SK-N-MC (cell line): ENCODE measurements around the gene KCNK13.

Experiments
- EZH2 ChIP-seq: fragments of 200-600 bp; sonication (generic); IDR thresholded peaks from one replicate; pipeline ENCODE4 v1.6.1; 2017; ENCODE audit warnings: antibody characterized with exemption
- FOXP2 ChIP-seq: optimal IDR thresholded peaks from 2 replicates; pipeline ENCODE3; 2011; ENCODE audit warnings: mild to moderate bottlenecking, moderate library complexity; ENCODE audit not compliant: insufficient read depth; ENCODE audit errors: extremely low read length, control extremely low read depth
- POLR2AphosphoS5 ChIP-seq: IDR thresholded peaks from 2 replicates; pipeline ENCODE4 v1.6.1; 2012; ENCODE audit warnings: mild to moderate bottlenecking, low read depth, low read length, borderline replicate concordance

DNA sequence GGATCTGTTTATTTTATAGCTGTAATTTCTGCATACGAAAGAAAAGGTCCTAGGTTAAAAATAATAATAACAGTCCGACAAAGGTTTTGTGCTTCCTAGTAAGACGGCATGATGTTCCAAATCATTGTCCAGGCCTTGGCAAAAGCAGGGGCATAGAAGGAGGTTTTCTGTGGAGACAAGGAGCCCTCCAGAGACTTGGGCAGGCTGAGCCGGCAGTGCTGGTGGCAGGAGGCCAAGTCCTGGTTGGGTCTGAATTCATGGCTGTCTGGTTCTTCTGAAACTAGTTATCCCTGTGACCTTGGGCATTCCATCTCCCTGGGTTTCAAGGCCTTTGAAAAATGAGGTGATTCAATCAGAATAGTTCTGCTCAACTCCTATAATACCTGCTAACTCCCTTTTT lies 44.0 kb downstream of the KCNK13 start:
- no peak for TF ChIP-seq EZH2
- TF ChIP-seq POLR2AphosphoS5: no peak
- no peak for TF ChIP-seq FOXP2
